GM19023 (cell line): Measurements from ENCODE around the gene ZP1.

Experiments used
- ATAC-seq: cut with Tn5 transposase; IDR thresholded peaks from one replicate; pipeline ENCODE4 v1.9.1; 2021; ENCODE audit warnings: mild to moderate bottlenecking, moderate library complexity; ENCODE audit not compliant: unreplicated experiment

The ZP1 gene

GRCh38 chr11:60875366-60876167 is 8.2 kb downstream of the ZP1 start:
- no peak for ATAC-seq

- no peak for ATAC-seq
These were observed 8.8 kb downstream of the ZP1 start for GRCh38 chr11:60876168-60876485.

GRCh38 chr11:60878245-60879101 is 11.1 kb downstream of the ZP1 start:
- no peak for ATAC-seq

- ATAC-seq = no peak
These were observed 11.8 kb downstream of the ZP1 start for GRCh38 chr11:60879104-60879503.

GRCh38 chr11:60879971-60880588 is 12.7 kb downstream of the ZP1 start:
- ATAC-seq = no peak

GRCh38 chr11:60880643-60881282 is 13.4 kb downstream of the ZP1 start:
- ATAC-seq = no peak

- peak; percentile 66 for ATAC-seq
These were observed 20.2 kb downstream of the ZP1 start for GRCh38 chr11:60887556-60887955.

GRCh38 chr11:60889869-60890311 is 22.5 kb downstream of the ZP1 start:
- ATAC-seq = no peak

GRCh38 chr11:60890696-60891095 is 23.4 kb downstream of the ZP1 start:
- no peak for ATAC-seq

- ATAC-seq = no peak
These were observed 23.9 kb downstream of the ZP1 start for GRCh38 chr11:60891103-60891741.

- no peak for ATAC-seq
These were observed 28.3 kb downstream of the ZP1 start for GRCh38 chr11:60895687-60896086.

- no peak for ATAC-seq
These were observed 30.2 kb downstream of the ZP1 start for GRCh38 chr11:60897496-60897895.

- ATAC-seq = no peak
These were observed 31.9 kb downstream of the ZP1 start for GRCh38 chr11:60899046-60899936.

GRCh38 chr11:60899977-60900376 is 32.6 kb downstream of the ZP1 start:
- no peak for ATAC-seq

GRCh38 chr11:60900673-60901404 is 33.5 kb downstream of the ZP1 start:
- ATAC-seq = no peak

- ATAC-seq = no peak
These were observed 35.3 kb downstream of the ZP1 start for GRCh38 chr11:60902625-60903024.

- ATAC-seq = no peak
These were observed 37.7 kb downstream of the ZP1 start for GRCh38 chr11:60905047-60905446.

GRCh38 chr11:60905551-60906113 is 38.3 kb downstream of the ZP1 start:
- no peak for ATAC-seq
